SK-N-SH (cell line): ENCODE results near the gene C8G. TPM values are rescaled to one million over a fixed set of nuclear protein-coding genes. Genes with fewer than 3 reads are reported as not detected.

Experiments used
- CTCF ChIA-PET: fragments of 300-600, 350-600 bp; formaldehyde crosslinking; extraction: SDS; loops from one replicate; lab custom pipeline; 2021; lab: Yijun Ruan, JAX
- POLR2A ChIA-PET: fragments of 350-600 bp; sonication (Branson Sonifier 250); formaldehyde crosslinking; extraction: SDS; loops from one replicate; lab custom pipeline; 2020; ENCODE audit warnings: antibody characterized with exemption, inconsistent platforms; lab: Yijun Ruan, JAX
- DNase-seq: peaks from one replicate; pipeline ENCODE4 v3.0.0; 2012
- H2AFZ ChIP-seq: fragments of 200-600 bp; sonication (generic); 2 replicates; pipeline ENCODE4 v1.8.1; 2016; ENCODE audit warnings: antibody characterized with exemption, mild to moderate bottlenecking, low read depth
- H3F3A ChIP-seq: fragments of 200-600 bp; sonication (generic); replicated peaks from 2 replicates; pipeline ENCODE3; 2016; ENCODE audit warnings: antibody characterized with exemption, mild to moderate bottlenecking; ENCODE audit not compliant: insufficient read depth
- H3K27ac ChIP-seq, 2 experiments: fragments of 200-500 bp in 1 of 2; fragments of 200-600 bp in 1 of 2; sonication (Bioruptor generic) in 1 of 2; sonication (generic), shearing (Covaris generic) in 1 of 2; 2 replicates each; pipeline versions ENCODE4 v1.5.1 to v1.6.1; 2014 to 2016; ENCODE audit warnings: low read depth in 2 of 2, inconsistent platforms in 1 of 2, low read length in 1 of 2, mild to moderate bottlenecking in 1 of 2, mixed read lengths in 1 of 2
- H3K27me3 ChIP-seq: fragments of 200-600 bp; sonication (generic), shearing (Covaris generic); 2 replicates; pipeline ENCODE4 v1.6.1; 2016; ENCODE audit warnings: mixed run types; ENCODE audit not compliant: insufficient read depth
- H3K36me3 ChIP-seq, 2 experiments: fragments of 200-500 bp in 1 of 2; fragments of 200-600 bp in 1 of 2; sonication (Bioruptor generic) in 1 of 2; sonication (generic) in 1 of 2; replicated peaks in 1 of 2; 2 replicates each; pipeline versions ENCODE3 to v1.5.1; 2014 to 2016; ENCODE audit warnings: low read length in 1 of 2, mild to moderate bottlenecking in 1 of 2; ENCODE audit not compliant: insufficient read depth in 2 of 2, control insufficient read depth in 1 of 2
- H3K4me1 ChIP-seq, 2 experiments: fragments of 200-500 bp in 1 of 2; fragments of 200-600 bp in 1 of 2; sonication (Bioruptor generic) in 1 of 2; sonication (generic), shearing (Covaris generic) in 1 of 2; 2 replicates each; pipeline versions ENCODE4 v1.5.1 to v1.6.1; 2014 to 2016; ENCODE audit warnings: low read depth in 1 of 2, low read length in 1 of 2, mixed run types in 1 of 2; ENCODE audit not compliant: insufficient read depth in 2 of 2, control insufficient read depth in 1 of 2
- H3K4me2 ChIP-seq: fragments of 200-600 bp; sonication (generic), shearing (Covaris generic); 2 replicates; pipeline ENCODE4 v1.6.1; 2017; ENCODE audit warnings: mixed run types
- H3K4me3 ChIP-seq, 2 experiments: fragments of 200-500 bp in 1 of 2; fragments of 200-600 bp in 1 of 2; sonication (Bioruptor generic) in 1 of 2; sonication (generic), shearing (Covaris generic) in 1 of 2; 2 replicates each; pipeline versions ENCODE4 v1.5.1 to v1.8.1; 2014 to 2016; ENCODE audit warnings: low read depth in 2 of 2, inconsistent platforms in 1 of 2, low read length in 1 of 2, mild to moderate bottlenecking in 1 of 2, mixed read lengths in 1 of 2, moderate library complexity in 1 of 2
- H3K79me2 ChIP-seq: fragments of 200-600 bp; sonication (generic); 2 replicates; pipeline ENCODE4 v1.8.1; 2017; ENCODE audit warnings: mild to moderate bottlenecking; ENCODE audit not compliant: insufficient read depth
- H3K9ac ChIP-seq: fragments of 200-600 bp; sonication (generic); 2 replicates; pipeline ENCODE4 v1.6.1; 2017; ENCODE audit warnings: mixed run types
- H3K9me2 ChIP-seq: fragments of 200-600 bp; sonication (generic); 2 replicates; pipeline ENCODE4 v1.6.1; 2017; ENCODE audit warnings: mixed run types
- H3K9me3 ChIP-seq: fragments of 200-600 bp; sonication (generic); 2 replicates; pipeline ENCODE4 v1.6.1; 2017; ENCODE audit warnings: mixed run types, mild to moderate bottlenecking, moderate library complexity
- H4K20me1 ChIP-seq: fragments of 200-600 bp; sonication (generic); 2 replicates; pipeline ENCODE4 v1.6.1; 2017; ENCODE audit warnings: mild to moderate bottlenecking, mixed run types; ENCODE audit not compliant: insufficient read depth
- CTCF ChIP-seq: fragments of 200-600 bp; sonication (generic); IDR thresholded peaks from 2 replicates; pipeline ENCODE4 v1.6.1; 2017; ENCODE audit warnings: antibody characterized with exemption, mild to moderate bottlenecking, moderate library complexity
- ELF1 ChIP-seq: IDR thresholded peaks from 2 replicates; pipeline ENCODE4 v1.4.0; 2012
- FOSL2 ChIP-seq: IDR thresholded peaks from 2 replicates; pipeline ENCODE4 v1.4.0; 2012; ENCODE audit warnings: low read depth, mild to moderate bottlenecking, moderate library complexity, borderline replicate concordance
- IRF3 ChIP-seq: fragments of 150-350 bp; IDR thresholded peaks from 2 replicates; pipeline ENCODE4 v1.6.1; 2016; ENCODE audit warnings: mild to moderate bottlenecking, low read depth, low read length
- JUND ChIP-seq: IDR thresholded peaks from 2 replicates; pipeline ENCODE4 v1.4.0; 2012
- MAX ChIP-seq: IDR thresholded peaks from 2 replicates; pipeline ENCODE4 v1.4.0; 2012; ENCODE audit warnings: low read depth
- NRF1 ChIP-seq: IDR thresholded peaks from 2 replicates; pipeline ENCODE4 v1.6.1; 2012; ENCODE audit warnings: low read depth, mild to moderate bottlenecking, low read length
- PBX3 ChIP-seq: IDR thresholded peaks from 2 replicates; pipeline ENCODE4; 2012
- RFX5 ChIP-seq: IDR thresholded peaks from 2 replicates; pipeline ENCODE4 v1.6.1; 2012; ENCODE audit warnings: mild to moderate bottlenecking, improper control_type of control experiment, low read length
- RXRA ChIP-seq: IDR thresholded peaks from 2 replicates; pipeline ENCODE4 v1.4.0; 2012; ENCODE audit warnings: low read depth, mild to moderate bottlenecking, borderline replicate concordance
- SIN3A ChIP-seq: IDR thresholded peaks from 2 replicates; pipeline ENCODE4 v1.6.1; 2012; ENCODE audit warnings: low read depth, mild to moderate bottlenecking, low read length, moderate library complexity, borderline replicate concordance
- TAF1 ChIP-seq: IDR thresholded peaks from 2 replicates; pipeline ENCODE4 v1.6.1; 2012; ENCODE audit warnings: low read depth, mild to moderate bottlenecking, low read length, moderate library complexity, borderline replicate concordance
- TCF12 ChIP-seq: IDR thresholded peaks from 2 replicates; pipeline ENCODE4 v1.4.0; 2012
- WGBS: methylation state at CpG from one replicate; pipeline ENCODE4 v1.1.6; 2017; ENCODE audit warnings: low lambda C conversion rate; 5-methylcytosine and 5-hydroxymethylcytosine counted together
- polyA plus RNA-seq, 3 experiments: library from polyadenylated mRNA; depleted of rRNA; stranded (reverse); fragments of >200 nt; gene quantifications; 2 replicates each; pipeline ENCODE4 v1.2.3, GENCODE V29; 2012
- TF ChIP-seq, protein P1 (sequence below): IDR thresholded peaks from 2 replicates; pipeline ENCODE4 v1.6.1; 2012; ENCODE audit warnings: mild to moderate bottlenecking, low read depth, low read length, moderate library complexity

The C8G gene
- polyA plus RNA-seq, 1 of the 3 experiments (the other 2 are of a cell fraction), result 0.28 TPM

DNA sequence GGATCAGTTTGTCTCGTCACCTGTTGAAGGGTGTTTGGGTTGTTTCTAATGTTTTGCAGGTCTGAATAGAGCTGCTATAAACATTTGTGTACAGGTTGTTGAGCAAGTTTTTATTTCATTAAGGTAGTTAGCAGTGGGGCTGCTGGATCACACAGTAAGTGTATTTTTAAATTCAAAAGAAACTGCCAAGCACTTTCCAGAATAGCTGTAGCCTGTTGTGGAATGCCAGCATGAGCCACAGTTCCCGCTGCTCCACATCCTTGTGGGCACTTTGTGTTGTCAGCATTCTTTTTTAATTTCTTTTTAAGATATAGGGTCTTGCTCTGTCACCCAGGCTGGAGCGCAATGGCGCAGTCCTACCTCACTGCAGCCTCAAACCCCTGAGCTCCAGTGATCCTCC is 15.0 kb upstream of the C8G start:
- TF ChIP-seq NRF1, result no peak
- TF ChIP-seq JUND, result no peak
- TF ChIP-seq CTCF, result no peak
- TF ChIP-seq RXRA, result no peak
- TF ChIP-seq PBX3, result no peak
- TF ChIP-seq RFX5, result no peak
- TF ChIP-seq ELF1, result no peak
- TF ChIP-seq, protein P1, sequence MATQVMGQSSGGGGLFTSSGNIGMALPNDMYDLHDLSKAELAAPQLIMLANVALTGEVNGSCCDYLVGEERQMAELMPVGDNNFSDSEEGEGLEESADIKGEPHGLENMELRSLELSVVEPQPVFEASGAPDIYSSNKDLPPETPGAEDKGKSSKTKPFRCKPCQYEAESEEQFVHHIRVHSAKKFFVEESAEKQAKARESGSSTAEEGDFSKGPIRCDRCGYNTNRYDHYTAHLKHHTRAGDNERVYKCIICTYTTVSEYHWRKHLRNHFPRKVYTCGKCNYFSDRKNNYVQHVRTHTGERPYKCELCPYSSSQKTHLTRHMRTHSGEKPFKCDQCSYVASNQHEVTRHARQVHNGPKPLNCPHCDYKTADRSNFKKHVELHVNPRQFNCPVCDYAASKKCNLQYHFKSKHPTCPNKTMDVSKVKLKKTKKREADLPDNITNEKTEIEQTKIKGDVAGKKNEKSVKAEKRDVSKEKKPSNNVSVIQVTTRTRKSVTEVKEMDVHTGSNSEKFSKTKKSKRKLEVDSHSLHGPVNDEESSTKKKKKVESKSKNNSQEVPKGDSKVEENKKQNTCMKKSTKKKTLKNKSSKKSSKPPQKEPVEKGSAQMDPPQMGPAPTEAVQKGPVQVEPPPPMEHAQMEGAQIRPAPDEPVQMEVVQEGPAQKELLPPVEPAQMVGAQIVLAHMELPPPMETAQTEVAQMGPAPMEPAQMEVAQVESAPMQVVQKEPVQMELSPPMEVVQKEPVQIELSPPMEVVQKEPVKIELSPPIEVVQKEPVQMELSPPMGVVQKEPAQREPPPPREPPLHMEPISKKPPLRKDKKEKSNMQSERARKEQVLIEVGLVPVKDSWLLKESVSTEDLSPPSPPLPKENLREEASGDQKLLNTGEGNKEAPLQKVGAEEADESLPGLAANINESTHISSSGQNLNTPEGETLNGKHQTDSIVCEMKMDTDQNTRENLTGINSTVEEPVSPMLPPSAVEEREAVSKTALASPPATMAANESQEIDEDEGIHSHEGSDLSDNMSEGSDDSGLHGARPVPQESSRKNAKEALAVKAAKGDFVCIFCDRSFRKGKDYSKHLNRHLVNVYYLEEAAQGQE, result no peak
- no peak for TF ChIP-seq IRF3
- no peak for TF ChIP-seq FOSL2
- TF ChIP-seq TCF12, result no peak
- no peak for TF ChIP-seq SIN3A
- no peak for TF ChIP-seq TAF1
- TF ChIP-seq MAX, result no peak
- H3K4me2 ChIP-seq, result no peak overlapping the region
- H3K9me3 ChIP-seq, result no peaks in the 10 kb centered on the region
- ChIA-PET POLR2A (no interaction called here), CTCF (interaction anchor here (0.8 to 4.2 kb wide), 2 partner anchors 15 to 137 kb away, joined by 3 to 19 read pairs; partner anchors contain the start of genes C8G and FBXW5)
- H4K20me1 ChIP-seq, result no peaks in the 10 kb centered on the region
- no peak for DNase-seq
- H3K9ac ChIP-seq, result no peak overlapping the region
- no peaks in the 10 kb centered on the region for H3K9me2 ChIP-seq
- H3K4me3 ChIP-seq, result no peak overlapping the region
- WGBS, result 93% methylated on average over 4 of the region's 4 CpGs
- H2AFZ ChIP-seq, result no peak overlapping the region
- H3K79me2 ChIP-seq, result no peaks in the 10 kb centered on the region
- H3K4me1 ChIP-seq, result no peaks in the 10 kb centered on the region; a peak in 1 of 4 replicates
- no peaks in the 10 kb centered on the region for H3F3A ChIP-seq
- no peaks in the 10 kb centered on the region for H3K27me3 ChIP-seq
- no peak overlapping the region for H3K27ac ChIP-seq
- H3K36me3 ChIP-seq, result peaks cover 5 to 23% of the 10 kb centered on the region in 2 experiments
